ENCODE measurements around the gene VPS41. TPM values are rescaled to one million over a fixed set of nuclear protein-coding genes. Genes with fewer than 3 reads are reported as not detected.

Gene VPS41
- total and polyA plus RNA-seq, 2 donors from 2014 or later, result 21.8 to 94.0 TPM

DNA sequence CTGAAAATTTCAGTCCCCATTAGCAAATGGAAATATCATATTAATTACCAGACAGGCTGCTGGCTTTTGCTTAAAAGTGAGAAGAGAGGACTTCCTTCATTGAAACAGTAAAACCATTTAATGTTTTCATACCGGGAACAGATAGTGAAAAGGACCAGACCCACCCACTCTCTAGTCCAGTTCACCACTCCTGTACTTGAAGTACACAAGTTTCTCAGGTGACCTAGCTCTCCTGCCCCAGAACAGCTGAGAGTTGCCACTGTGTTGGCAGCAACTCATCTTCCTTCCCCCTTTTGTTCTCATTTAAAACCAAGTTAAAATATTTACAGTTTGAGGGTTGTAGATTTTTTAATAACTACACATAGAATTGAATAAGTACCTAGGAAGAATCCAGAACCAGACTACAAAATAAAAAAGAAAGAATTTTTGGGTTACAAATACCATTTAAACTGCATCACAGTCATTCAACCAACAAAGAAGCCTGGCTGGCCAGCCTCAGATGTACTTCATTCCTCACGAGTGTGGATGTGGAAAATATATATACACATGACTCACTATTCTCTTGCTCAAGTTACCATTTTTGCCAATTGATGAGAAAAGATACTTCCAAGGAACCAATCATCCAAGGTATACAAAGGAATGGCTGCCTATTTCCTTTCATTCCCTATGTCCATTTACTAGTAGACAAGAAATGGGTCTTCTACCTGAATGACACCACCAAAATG lies 68.1 kb downstream of the VPS41 start:
- H3K9ac ChIP-seq (ENCODE audit: low read length in 3 of 3), result no peak overlapping the region
- no peaks in the 10 kb centered on the region for H3K9me3 ChIP-seq (ENCODE audit: control insufficient read depth in 2 of 3, insufficient read depth in 1 of 3, low read length in 3 of 3)
- no peak overlapping the region for H3K4me3 ChIP-seq (ENCODE audit: low read length in 3 of 3)
- TF ChIP-seq, protein P1, sequence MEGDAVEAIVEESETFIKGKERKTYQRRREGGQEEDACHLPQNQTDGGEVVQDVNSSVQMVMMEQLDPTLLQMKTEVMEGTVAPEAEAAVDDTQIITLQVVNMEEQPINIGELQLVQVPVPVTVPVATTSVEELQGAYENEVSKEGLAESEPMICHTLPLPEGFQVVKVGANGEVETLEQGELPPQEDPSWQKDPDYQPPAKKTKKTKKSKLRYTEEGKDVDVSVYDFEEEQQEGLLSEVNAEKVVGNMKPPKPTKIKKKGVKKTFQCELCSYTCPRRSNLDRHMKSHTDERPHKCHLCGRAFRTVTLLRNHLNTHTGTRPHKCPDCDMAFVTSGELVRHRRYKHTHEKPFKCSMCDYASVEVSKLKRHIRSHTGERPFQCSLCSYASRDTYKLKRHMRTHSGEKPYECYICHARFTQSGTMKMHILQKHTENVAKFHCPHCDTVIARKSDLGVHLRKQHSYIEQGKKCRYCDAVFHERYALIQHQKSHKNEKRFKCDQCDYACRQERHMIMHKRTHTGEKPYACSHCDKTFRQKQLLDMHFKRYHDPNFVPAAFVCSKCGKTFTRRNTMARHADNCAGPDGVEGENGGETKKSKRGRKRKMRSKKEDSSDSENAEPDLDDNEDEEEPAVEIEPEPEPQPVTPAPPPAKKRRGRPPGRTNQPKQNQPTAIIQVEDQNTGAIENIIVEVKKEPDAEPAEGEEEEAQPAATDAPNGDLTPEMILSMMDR (IDR thresholded peaks at IDR 0.05; ENCODE audit: borderline replicate concordance, extremely low read depth, insufficient read depth), result no peak
- H3K27me3 ChIP-seq (ENCODE audit: control insufficient read depth, insufficient read depth, low read length), result no peaks in the 10 kb centered on the region
- H3K4me1 ChIP-seq (ENCODE audit: control insufficient read depth in 2 of 3, insufficient read depth in 2 of 3, low read depth in 1 of 3, low read length in 3 of 3), result no peaks in the 10 kb centered on the region
- intact Hi-C loops (cut with DNase I), result no loop called here
- no peak for DNase-seq
- no peaks in the 10 kb centered on the region for H3K36me3 ChIP-seq (ENCODE audit: control insufficient read depth in 2 of 3, insufficient read depth in 3 of 3, low read length in 3 of 3)
- no peak overlapping the region for H3K27ac ChIP-seq (ENCODE audit: low read depth in 2 of 2, low read length in 2 of 2)
- no peak for FAIRE-seq

DNA sequence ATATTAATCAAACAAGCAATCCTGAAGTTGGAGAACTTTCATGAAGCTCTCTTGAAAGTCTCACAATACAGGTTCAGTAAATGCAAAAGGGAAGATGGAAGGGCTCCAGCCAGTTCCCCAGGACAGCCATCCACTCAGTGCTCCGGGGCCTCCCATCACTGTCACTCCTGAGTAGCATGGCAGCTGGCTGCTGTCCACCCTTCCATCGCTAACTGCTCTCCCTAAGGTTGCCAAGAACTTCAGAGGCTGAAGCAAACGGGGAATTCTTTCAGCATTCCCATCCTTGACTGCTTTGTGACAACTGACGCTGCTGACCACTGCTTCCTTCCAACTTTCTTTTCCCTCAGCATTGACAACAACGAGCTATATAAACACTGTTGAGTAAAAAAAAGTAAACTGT lies 69.1 kb downstream of the VPS41 start:
- FAIRE-seq, result no peak
- intact Hi-C loops (cut with DNase I), result no loop called here

DNA sequence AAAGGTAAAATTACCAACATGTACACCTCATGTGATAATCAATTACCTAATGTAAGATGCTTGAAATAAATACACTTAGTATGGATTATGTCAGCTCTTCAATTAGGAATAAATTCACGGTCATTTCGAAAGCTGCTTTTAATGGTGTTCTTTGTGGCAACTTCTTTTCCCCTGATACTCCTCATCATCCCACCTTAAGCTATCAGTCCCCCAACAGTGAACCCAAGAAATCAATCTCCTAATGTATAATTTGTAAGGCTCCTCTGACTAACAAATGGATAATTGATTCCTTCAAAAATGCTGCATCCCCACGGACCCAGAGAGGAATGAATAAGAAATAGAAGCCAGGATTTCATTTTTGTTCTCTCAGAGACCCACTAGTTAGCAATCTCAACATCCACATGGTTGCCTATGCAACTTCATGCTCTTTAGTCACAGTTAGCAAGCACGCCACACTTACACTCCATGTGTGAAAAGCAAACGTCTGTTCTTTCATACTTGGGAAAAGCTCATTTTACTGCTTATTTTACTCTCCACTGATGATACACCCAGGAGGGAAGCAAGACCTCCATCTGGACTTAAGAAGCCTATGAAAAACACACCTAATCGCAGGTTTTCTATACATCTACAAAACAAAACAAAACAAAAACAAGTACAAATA lies 70.1 kb downstream of the VPS41 start:
- TF ChIP-seq, protein P1 (IDR thresholded peaks at IDR 0.05; ENCODE audit: borderline replicate concordance, extremely low read depth, insufficient read depth), result no peak
- FAIRE-seq, result no peak
- no peaks in the 10 kb centered on the region for H3K4me1 ChIP-seq (ENCODE audit: control insufficient read depth in 2 of 3, insufficient read depth in 2 of 3, low read depth in 1 of 3, low read length in 3 of 3)

More for the DNA sequence above, 69.1 kb downstream of the VPS41 start:
- Histone ChIP-seq H3K4me1 (ENCODE audit: control insufficient read depth in 2 of 3, insufficient read depth in 2 of 3, low read depth in 1 of 3, low read length in 3 of 3) (no peaks in the 10 kb centered on the region), H3K9ac (ENCODE audit: low read length in 3 of 3) (no peak overlapping the region), H3K27ac (ENCODE audit: low read depth in 2 of 2, low read length in 2 of 2) (no peak overlapping the region), H3K9me3 (ENCODE audit: control insufficient read depth in 2 of 3, insufficient read depth in 1 of 3, low read length in 3 of 3) (no peaks in the 10 kb centered on the region), H3K36me3 (ENCODE audit: control insufficient read depth in 2 of 3, insufficient read depth in 3 of 3, low read length in 3 of 3) (no peaks in the 10 kb centered on the region), H3K4me3 (ENCODE audit: low read length in 3 of 3) (no peak overlapping the region), H3K27me3 (ENCODE audit: control insufficient read depth, insufficient read depth, low read length) (no peaks in the 10 kb centered on the region)
- DNase-seq, result peak in 1 of 5 donors; percentile 27
- TF ChIP-seq, protein P1 (IDR thresholded peaks at IDR 0.05; ENCODE audit: borderline replicate concordance, extremely low read depth, insufficient read depth), result no peak

More for the DNA sequence above, 70.1 kb downstream of the VPS41 start:
- no peak overlapping the region for H3K9ac ChIP-seq (ENCODE audit: low read length in 3 of 3)
- DNase-seq, result no peak
- H3K36me3 ChIP-seq (ENCODE audit: control insufficient read depth in 2 of 3, insufficient read depth in 3 of 3, low read length in 3 of 3), result no peaks in the 10 kb centered on the region
- no peak overlapping the region for H3K4me3 ChIP-seq (ENCODE audit: low read length in 3 of 3)
- no peaks in the 10 kb centered on the region for H3K27me3 ChIP-seq (ENCODE audit: control insufficient read depth, insufficient read depth, low read length)
- no peaks in the 10 kb centered on the region for H3K9me3 ChIP-seq (ENCODE audit: control insufficient read depth in 2 of 3, insufficient read depth in 1 of 3, low read length in 3 of 3)
- intact Hi-C loops (cut with DNase I), result no loop called here
- no peak overlapping the region for H3K27ac ChIP-seq (ENCODE audit: low read depth in 2 of 2, low read length in 2 of 2)
